ENCODE data around the gene PSMC6.

- no peak for TF ChIP-seq CTCF (IDR thresholded peaks at IDR 0.05)
- no peak for TF ChIP-seq POLR2A (IDR thresholded peaks at IDR 0.05)
These were observed 16.7 kb downstream of the PSMC6 start for GRCh38 chr14:52723514-52724359.

All from right lobe of liver (tissue), 4 donors.